ENCODE results near the gene CDK14. TPM values are rescaled to one million over a fixed set of nuclear protein-coding genes. Genes with fewer than 3 reads are reported as not detected.

The CDK14 gene
- total RNA-seq, 1 donor from 2014 or later: 64.6 TPM

DNA sequence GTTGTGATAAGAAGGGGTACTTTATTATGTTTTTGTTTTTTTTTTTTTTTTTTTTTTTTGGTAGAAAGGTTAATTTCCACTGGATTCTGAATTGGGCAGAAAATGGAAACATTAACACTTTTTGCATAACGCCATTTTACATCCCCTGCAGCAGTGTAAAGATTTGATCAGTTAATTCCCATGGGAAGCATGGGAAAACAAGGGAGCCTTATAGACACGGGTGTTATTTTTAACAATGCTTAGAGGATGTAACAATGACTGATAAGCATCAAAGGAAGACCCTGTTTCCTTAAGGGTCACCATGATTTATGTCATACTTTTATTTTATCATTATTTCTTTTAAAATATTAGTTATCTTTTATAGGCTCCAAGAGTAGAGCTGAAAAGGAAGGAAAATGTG is 140.2 kb downstream of the CDK14 start:
- Mint-ChIP-seq H3K27ac (no peak overlapping the region), H3K9me3 (peaks cover 32% of the 10 kb centered on the region), H3K27me3 (ENCODE audit: low read depth) (no peaks in the 10 kb centered on the region), H3K4me1 (no peaks in the 10 kb centered on the region), H3K4me3 (no peak overlapping the region), H3K36me3 (peaks cover 39% of the 10 kb centered on the region)
- no peak for DNase-seq (ENCODE audit: low spot score in 2 of 2, unreplicated experiment in 2 of 2)
- TF ChIP-seq, protein P1, sequence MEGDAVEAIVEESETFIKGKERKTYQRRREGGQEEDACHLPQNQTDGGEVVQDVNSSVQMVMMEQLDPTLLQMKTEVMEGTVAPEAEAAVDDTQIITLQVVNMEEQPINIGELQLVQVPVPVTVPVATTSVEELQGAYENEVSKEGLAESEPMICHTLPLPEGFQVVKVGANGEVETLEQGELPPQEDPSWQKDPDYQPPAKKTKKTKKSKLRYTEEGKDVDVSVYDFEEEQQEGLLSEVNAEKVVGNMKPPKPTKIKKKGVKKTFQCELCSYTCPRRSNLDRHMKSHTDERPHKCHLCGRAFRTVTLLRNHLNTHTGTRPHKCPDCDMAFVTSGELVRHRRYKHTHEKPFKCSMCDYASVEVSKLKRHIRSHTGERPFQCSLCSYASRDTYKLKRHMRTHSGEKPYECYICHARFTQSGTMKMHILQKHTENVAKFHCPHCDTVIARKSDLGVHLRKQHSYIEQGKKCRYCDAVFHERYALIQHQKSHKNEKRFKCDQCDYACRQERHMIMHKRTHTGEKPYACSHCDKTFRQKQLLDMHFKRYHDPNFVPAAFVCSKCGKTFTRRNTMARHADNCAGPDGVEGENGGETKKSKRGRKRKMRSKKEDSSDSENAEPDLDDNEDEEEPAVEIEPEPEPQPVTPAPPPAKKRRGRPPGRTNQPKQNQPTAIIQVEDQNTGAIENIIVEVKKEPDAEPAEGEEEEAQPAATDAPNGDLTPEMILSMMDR (IDR thresholded peaks at IDR 0.05; ENCODE audit: unreplicated experiment): no peak

- TF ChIP-seq, protein P1 (IDR thresholded peaks at IDR 0.05; ENCODE audit: unreplicated experiment): no peak
- Mint-ChIP-seq H3K9me3 (peaks cover 23% of the 10 kb centered on the region), H3K36me3 (peaks cover 30% of the 10 kb centered on the region), H3K4me1 (no peaks in the 10 kb centered on the region), H3K4me3 (no peak overlapping the region), H3K27me3 (ENCODE audit: low read depth) (no peaks in the 10 kb centered on the region), H3K27ac (no peak overlapping the region)
- DNase-seq (ENCODE audit: low spot score in 2 of 2, unreplicated experiment in 2 of 2): no peak
Observed at GRCh38 chr7:90736968-90737939, 141.1 kb downstream of the CDK14 start.

- Mint-ChIP-seq H3K4me3 (no peak overlapping the region), H3K27ac (no peak overlapping the region), H3K36me3 (peaks cover 20% of the 10 kb centered on the region), H3K9me3 (peaks cover 14% of the 10 kb centered on the region), H3K4me1 (no peaks in the 10 kb centered on the region), H3K27me3 (ENCODE audit: low read depth) (no peaks in the 10 kb centered on the region)
- no peak for DNase-seq (ENCODE audit: low spot score in 2 of 2, unreplicated experiment in 2 of 2)
- TF ChIP-seq, protein P1 (IDR thresholded peaks at IDR 0.05; ENCODE audit: unreplicated experiment): no peak
Observed at GRCh38 chr7:90738249-90738648, 142.1 kb downstream of the CDK14 start.

DNA sequence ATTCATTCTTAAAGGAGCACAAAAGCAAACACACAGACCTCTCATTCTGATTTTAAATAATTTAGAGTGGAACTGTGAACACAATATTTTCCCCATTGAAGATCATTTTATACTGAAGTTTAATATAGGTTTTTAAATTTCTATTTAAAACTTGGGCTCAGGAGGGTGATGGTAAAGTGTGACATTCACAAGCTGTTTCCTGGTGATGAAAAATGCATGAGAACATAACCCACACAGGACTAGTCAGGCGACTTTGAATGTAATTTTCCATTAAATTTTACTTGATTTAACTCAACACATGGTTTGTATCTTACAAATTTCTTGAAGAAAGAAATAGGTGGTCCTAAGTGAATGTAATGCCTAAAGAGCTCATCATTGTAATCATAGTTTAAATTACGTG is 143.6 kb downstream of the CDK14 start:
- no peaks in the 10 kb centered on the region for H3K9me3 Mint-ChIP-seq
- TF ChIP-seq, protein P1 (IDR thresholded peaks at IDR 0.05; ENCODE audit: unreplicated experiment): no peak
- H3K27ac Mint-ChIP-seq: no peak overlapping the region
- peaks cover 6% of the 10 kb centered on the region for H3K36me3 Mint-ChIP-seq
- H3K4me3 Mint-ChIP-seq: no peak overlapping the region
- DNase-seq (ENCODE audit: low spot score in 2 of 2, unreplicated experiment in 2 of 2): no peak
- no peaks in the 10 kb centered on the region for H3K4me1 Mint-ChIP-seq
- no peaks in the 10 kb centered on the region for H3K27me3 Mint-ChIP-seq (ENCODE audit: low read depth)

GRCh38 chr7:90740386-90740785 is 144.3 kb downstream of the CDK14 start:
- Mint-ChIP-seq H3K4me3 (no peak overlapping the region), H3K36me3 (peaks cover 5% of the 10 kb centered on the region), H3K9me3 (no peaks in the 10 kb centered on the region), H3K27ac (no peak overlapping the region), H3K27me3 (ENCODE audit: low read depth) (no peaks in the 10 kb centered on the region), H3K4me1 (no peaks in the 10 kb centered on the region)
- TF ChIP-seq, protein P1 (IDR thresholded peaks at IDR 0.05; ENCODE audit: unreplicated experiment): no peak
- DNase-seq (ENCODE audit: low spot score in 2 of 2, unreplicated experiment in 2 of 2): no peak
